ENCODE data around the gene GRAPL.
"Not testable (repeated sequence)": the region's sequence is repeated elsewhere in the genome, so short reads cannot be mapped to it uniquely, and the experiment has no call there.

DNA sequence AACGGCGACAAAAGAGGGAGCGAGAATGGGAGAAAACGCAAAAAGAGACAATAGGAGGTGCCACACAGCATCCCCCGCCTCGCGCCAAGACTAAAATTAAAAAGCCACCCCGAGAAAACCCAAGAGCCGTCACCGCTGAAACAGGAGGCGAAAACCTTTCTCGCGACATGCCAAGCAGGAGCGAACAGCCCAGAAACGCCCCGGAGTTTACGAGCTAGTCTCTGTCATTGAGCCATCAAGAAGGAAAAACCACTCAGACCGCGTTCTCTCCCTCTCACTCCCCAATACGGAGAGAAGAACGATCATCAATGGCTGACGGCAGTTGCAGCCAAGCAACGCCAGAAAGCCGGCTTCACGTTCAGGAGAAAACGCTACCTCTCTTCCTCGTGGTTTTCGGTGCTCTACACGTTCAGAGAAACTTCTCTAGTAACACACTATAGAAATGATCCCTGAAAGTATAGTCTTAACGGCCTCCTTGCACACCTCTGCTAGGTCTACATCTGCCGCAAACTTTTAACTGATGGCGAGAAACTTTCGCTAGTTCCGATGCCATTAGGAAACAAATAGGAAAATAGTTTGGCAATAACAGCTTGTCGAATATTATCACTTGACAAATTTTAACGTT lies 62.5 kb downstream of the GRAPL start:
- TF ChIP-seq ATF1 (CRISPR knock-in tag; IDR thresholded peaks at IDR 0.05); SMAD4 (CRISPR knock-in tag; IDR thresholded peaks at IDR 0.05); MXD4 (CRISPR knock-in tag; IDR thresholded peaks at IDR 0.05; ENCODE audit: borderline replicate concordance); PRDM15 (CRISPR knock-in tag; IDR thresholded peaks at IDR 0.05): not testable (repeated sequence)
- TF ChIP-seq, protein P1, sequence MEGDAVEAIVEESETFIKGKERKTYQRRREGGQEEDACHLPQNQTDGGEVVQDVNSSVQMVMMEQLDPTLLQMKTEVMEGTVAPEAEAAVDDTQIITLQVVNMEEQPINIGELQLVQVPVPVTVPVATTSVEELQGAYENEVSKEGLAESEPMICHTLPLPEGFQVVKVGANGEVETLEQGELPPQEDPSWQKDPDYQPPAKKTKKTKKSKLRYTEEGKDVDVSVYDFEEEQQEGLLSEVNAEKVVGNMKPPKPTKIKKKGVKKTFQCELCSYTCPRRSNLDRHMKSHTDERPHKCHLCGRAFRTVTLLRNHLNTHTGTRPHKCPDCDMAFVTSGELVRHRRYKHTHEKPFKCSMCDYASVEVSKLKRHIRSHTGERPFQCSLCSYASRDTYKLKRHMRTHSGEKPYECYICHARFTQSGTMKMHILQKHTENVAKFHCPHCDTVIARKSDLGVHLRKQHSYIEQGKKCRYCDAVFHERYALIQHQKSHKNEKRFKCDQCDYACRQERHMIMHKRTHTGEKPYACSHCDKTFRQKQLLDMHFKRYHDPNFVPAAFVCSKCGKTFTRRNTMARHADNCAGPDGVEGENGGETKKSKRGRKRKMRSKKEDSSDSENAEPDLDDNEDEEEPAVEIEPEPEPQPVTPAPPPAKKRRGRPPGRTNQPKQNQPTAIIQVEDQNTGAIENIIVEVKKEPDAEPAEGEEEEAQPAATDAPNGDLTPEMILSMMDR (IDR thresholded peaks at IDR 0.05), result not testable (repeated sequence)

Data from WTC11 (cell line).